Right lobe of liver (tissue), 4 donors: ENCODE measurements around the gene COPS6.

Experiments
- POLR2A ChIP-seq: fragments of 450-650 bp; IDR thresholded peaks from one replicate; pipeline ENCODE4 v1.6.1; 2017; ENCODE audit warnings: antibody characterized with exemption, mild to moderate bottlenecking
- TF ChIP-seq, protein P1 (sequence below), 4 donors: fragments of 200-600 bp in 3 of 4; fragments of 450-650 bp in 1 of 4; IDR thresholded peaks; one replicate each; pipeline versions ENCODE4 v1.5.1 to v1.8.0; 2016 to 2022; ENCODE audit warnings: antibody characterized with exemption in 4 of 4, mild to moderate bottlenecking in 2 of 4
- donor health status: DM: no; HTN: no; CAD: no.
- donor health status: DM: no; HTN: no; CAD: no.
- donor health status: DM: no; HTN: yes; CAD: no.

DNA sequence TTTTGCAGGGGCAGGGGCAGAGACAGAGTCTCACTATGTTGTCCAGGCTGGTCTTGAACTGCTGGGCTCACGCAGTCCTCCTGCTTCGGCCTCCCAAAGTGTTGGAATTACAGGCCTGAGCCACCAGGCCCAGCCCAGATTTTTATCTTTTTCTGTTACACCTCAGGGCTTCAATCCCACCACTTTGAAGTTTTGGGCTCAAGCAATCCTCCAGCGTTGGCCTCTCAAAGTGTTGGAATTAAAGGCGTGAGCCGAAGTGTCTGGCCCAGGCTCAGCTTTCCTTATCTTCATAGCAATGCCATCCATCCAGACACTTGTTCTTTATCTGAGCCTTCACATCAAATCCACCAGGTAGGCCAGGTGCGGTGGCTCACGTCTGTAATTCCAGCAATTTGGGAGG is 26.3 kb downstream of the COPS6 start:
- TF ChIP-seq, protein P1, sequence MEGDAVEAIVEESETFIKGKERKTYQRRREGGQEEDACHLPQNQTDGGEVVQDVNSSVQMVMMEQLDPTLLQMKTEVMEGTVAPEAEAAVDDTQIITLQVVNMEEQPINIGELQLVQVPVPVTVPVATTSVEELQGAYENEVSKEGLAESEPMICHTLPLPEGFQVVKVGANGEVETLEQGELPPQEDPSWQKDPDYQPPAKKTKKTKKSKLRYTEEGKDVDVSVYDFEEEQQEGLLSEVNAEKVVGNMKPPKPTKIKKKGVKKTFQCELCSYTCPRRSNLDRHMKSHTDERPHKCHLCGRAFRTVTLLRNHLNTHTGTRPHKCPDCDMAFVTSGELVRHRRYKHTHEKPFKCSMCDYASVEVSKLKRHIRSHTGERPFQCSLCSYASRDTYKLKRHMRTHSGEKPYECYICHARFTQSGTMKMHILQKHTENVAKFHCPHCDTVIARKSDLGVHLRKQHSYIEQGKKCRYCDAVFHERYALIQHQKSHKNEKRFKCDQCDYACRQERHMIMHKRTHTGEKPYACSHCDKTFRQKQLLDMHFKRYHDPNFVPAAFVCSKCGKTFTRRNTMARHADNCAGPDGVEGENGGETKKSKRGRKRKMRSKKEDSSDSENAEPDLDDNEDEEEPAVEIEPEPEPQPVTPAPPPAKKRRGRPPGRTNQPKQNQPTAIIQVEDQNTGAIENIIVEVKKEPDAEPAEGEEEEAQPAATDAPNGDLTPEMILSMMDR (IDR thresholded peaks at IDR 0.05) = no peak
- TF ChIP-seq POLR2A = no peak
